CD4-positive, alpha-beta T cell treated with Interleukin-10 for 1 hour (primary cell): ENCODE data around the gene PRG3.
"Not testable (repeated sequence)": the region's sequence is repeated elsewhere in the genome, so short reads cannot be mapped to it uniquely, and the experiment has no call there.

ENCODE experiments used
- DNase-seq: peaks from one replicate; pipeline ENCODE4 v3.0.0-alpha.2; 2020

PRG3 gene

DNA sequence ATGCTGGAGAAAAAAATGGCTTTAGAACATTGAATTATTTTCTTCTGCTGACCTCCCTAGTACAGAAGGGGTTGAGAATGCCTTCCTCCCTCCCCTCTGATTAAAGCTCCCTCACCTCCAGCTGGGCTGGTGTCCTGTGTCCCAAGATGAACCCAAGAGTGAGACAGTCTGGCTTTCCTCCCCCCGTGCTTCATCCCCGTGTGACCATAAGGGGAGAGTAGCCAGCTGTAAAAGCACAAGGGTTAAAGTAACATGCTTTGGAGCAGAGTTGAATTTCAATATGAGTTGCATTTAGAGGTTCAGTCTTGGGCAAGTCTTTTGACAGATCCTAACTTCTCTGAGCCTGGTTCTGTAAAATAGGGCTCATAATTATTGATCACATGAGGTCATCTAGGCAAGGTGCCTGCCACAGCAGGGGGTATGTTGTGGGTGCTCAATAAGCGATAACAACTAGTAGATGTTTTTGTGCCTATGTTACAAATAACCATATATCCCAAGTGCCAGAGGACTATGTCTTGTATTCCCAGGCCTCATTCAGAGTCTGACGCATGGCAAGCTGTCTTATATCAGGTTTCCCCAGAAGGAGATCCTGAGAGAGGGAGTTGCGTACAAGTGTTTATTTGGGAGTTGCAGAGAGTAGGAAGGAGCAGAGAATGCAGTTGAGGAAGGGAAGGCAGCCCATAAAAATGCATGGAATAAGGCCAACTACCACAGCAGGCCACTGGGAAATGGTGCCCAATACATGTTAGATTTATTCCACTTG lies 5.4 kb upstream of the PRG3 start:
- no peak for DNase-seq

DNA sequence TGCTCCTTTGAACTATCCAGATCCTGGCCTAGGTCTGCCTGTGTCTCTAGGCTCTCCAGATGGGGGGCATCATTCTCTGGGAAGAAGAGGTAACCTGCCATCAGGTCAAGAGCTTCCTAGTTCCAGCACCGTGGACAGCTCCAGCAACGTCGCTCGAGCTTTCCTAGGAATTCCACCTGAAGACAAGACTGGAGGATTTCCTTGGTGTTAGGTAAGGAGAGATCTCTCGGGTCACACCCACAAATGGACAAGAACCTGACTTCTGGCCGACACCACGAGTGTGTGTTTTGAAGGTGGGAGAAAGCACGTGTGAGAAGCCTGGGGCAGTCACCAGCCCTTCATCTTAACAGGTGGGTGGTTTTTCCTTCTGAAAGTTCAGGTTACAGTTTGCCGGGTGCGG lies 1.2 kb downstream of the PRG3 start:
- no peak for DNase-seq

DNA sequence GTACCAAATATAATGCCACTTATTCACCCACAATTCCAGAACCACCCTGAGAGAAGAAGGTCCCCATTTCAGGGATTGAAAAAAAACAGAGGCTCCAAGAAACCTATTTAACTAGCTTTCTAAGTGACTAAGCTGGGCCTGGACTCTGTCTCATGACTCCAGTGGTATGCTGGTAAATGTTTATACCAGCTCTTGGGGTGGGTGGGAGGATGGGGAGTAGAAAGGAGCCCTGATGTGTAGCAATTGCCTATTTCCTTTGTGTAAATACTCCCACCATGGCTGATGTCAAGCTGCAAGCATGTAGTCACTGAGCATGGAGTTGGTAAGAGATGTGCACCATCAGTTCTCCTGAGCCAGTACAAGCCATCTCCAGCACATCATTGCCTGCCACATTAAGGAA lies 2.8 kb downstream of the PRG3 start:
- DNase-seq: no peak

DNA sequence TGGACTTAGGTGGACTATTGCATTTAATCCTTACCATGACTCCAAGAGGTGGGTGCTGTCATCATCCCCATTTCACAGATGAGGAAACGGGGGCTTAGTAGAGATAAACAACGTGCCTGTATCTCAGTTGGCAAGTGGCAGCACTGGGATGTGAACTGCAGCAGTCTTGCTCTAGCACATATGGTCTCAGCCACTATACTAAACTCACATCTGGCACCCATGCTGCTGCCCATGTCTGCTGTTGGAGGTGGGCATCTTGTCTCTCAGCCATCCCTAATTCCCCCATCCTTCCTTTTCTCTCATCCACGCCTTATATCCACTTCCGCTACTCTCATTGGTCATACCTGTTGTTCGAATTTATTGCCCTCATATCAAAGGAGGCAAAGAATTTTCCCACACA lies 3.8 kb downstream of the PRG3 start:
- DNase-seq: no peak

DNA sequence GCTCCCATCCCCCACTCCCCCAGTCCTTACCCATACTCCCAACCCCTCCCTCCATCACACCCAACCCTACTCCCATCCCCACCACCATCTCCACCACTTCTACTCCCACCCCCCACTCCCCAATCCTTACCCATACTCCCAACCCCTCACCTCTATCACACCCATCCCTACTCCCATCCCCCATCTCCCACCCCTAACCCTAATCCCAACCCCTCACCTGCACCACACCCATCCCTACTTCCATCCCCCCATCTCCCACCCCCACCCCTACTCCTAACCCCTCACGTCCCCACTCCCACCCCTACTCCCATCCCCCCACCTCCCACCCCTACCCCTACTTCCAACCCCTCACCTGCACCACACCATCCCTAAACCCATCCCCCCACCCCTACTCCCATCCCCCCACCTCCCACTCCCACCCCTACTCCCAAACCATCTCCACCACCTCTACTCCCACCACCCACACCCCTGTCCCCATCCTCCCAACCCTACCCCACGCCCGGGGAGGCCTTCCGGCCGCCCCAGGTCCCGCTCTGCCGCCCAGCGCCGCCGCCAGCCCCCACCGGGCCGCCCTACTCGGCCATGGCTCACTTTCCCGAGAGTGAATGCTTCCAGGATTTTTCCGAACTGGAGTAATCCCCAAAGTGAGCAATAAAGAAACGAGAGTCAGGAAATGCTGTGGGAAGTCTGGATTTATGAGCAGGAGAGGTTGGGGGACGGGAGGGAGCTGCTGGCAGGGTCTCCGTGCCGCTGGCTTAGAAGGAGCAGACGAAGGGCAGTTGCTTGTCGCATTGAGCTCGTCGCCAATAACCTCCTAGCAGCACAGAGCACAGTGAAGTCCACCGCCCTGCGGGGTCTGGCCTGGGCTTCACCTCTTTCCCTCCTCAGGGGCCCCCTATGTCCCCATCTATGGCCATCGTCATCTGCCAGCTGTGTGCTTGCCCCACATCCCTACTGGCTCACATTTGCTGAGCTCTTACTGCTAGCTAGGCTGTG lies 4.6 kb downstream of the PRG3 start:
- DNase-seq: no peak

DNA sequence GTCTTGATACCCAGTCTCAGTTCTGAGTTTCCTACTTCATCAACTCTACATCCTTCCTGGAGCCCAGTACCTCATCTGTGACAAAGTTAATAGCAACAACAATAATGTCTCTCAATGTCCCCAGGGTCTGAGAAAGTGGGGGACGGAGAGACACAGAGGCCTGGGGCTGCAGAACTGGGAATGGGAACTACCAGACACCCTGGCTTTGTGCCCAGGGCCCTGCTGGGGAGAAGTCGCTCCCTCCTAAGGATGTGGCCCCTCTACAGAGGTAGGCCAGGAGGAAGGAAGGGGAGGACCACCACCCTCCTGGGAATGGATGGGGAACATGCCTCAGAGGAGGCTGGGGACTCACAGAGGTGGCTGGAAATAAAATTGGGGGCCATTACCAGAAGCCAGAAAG lies 5.5 kb downstream of the PRG3 start:
- DNase-seq: no peak

DNA sequence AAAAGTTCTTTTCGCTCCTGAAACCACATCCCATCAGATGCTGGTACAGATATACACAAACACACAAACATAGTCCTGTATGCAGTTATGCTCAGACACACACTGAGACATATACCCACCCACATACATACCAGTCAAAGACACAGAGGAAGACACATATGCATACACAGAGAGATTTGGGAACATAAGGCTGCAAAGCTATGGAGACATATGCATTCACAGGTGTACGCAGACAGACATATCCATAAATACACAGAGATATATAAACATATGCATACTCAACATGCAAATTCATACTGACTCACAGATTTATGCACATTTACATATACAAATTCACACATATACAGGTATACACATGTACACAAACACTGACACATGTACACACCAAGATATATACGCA lies 6.0 kb downstream of the PRG3 start:
- DNase-seq: no peak

DNA sequence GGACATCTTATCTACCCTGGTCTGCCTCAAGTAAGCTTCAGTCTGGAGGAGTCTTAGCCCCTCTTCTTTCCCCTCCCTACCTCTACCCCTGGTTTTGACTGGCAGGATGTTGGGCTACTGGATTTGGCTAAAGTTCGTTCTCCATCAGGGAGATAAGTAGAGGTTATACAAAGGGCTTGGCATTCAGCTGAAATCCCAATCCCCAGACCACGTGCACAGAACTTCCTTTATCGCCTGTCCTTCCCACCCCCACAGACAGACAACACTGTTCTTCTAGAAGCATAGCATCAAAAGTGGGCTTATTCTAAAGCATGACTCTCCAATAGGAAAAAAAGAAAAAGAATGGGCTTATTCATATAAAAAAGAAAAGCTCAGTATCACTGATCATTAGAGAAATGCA lies 7.8 kb downstream of the PRG3 start:
- no peak for DNase-seq

DNA sequence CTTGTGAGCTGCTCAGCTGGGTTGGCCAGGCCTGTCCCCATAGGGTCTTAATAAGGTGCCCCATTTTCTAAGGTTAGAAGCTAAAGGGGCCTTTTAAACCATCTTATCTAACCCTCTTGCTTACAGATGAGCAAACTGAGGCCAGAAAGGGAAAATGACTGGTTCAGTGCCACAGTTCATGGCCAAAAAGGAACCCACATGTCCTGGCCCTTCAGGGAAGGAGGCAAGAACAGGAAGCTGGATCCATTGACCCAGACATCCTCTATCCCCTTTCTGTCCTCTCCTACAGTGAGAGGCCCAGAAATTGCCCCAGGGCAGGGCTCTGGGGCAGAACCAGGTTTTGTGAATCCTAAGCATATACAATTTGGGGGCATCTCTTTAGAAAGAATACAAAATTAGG lies 10.0 kb downstream of the PRG3 start:
- DNase-seq: no peak

DNA sequence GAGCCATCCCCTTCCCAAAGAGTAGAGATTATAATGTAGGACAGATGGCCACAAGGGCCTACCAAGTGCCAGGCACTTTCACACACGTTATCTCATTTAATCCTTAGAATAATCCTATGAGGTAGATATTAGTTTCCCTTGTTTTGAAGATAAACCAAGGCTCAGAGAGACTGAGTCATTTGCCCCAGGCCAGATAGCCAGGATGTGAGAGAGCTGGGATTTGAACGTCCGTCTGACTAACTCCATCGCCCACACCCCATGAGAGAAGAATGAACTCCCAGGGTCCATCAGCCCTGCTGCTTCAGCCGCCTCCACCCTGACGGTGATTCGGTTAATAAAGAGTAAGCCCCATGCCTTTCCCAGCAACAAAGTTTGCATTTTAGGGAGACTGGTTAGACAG lies 10.7 kb downstream of the PRG3 start:
- DNase-seq: no peak

DNA sequence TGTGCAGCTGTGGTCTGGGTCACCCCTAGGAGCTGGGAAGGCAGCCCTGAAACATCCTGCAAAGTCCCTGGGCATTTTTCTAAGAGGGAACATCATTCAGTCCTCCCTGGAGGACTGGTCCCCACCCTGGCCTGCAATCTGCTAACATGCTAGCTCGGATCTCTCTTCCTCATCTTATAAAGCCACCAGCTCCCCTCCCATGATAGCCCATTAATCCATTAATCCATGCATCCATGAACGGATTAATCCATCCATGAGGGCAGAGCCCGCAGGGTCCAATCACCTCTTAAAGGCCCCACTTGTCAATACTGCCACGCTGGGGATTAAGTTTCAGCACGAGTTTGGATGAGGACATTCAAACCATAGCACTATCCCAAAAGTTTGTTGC lies 12.1 kb downstream of the PRG3 start:
- no peak for DNase-seq

DNA sequence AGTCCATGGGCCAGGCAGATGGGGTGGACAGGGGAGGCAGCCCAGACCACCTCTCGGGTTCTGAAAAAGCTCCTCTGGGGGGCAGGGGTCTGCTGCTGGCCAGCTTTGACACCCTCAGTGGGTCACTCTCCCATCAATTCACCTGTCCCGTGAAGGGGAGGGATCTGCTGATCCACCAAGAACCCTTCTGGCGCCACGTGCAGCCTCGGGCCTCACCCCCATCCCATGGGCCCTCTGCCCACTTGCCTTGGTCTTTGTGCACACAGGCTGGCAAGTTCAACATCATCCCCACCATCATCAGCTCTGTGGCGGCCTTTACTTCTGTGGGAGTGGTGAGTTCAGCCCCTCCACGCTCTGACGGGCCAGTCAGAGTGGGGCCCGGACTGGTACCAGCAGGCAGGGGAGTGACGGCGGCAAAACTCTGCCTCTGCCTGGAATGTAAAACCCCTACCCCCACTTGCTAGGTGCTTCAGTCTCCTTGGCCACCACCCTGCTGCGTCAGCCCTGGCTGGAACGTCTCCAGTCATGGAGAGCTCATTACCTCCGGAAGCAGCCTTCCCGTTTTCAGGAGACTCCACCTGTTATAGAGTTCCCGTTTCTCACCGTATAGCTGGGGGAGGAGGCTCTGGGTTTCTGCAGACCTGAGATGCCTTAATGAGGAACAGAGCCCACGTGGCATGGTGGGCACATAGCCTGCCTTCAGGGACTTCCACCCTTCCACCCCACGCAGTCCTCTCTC lies 12.7 kb downstream of the PRG3 start:
- no peak for DNase-seq

DNA sequence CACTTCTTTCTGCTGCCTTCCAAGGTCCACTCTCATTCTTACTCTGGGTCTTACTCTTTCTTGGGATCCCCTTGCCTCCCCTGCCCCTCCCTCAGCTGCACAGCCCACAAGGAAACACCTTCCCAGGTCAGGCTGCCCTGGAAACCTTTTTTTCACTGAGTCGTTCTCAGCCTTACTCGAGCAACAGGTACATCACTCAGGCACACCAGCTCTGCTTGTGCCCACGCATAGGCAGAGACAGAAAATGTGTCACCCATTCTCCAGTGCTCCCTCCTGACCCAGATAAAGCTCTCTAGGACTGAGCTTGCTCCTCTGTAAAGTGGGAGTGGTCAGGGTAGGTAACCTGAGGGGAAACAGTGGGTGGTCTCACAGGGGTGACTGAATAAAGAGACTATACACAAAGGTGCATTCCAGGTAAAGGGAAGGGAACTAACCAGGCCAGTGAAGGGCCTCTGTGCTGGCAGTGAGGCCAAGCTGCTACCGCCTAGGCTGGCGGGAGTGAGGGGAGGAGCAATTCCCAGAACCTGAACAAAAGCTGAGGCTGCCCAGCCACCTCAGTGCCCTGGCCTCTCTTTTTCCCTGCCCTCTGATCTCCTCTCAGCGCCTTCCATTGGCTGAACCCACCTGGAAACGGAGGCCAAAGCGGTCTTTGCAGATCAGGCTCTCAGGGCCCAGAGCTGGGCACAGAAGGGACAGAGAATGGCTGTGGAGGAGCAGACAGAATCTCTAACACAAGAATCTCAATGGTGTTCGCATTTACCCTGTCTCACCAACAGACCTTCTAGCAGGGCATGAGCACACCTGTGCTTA lies 15.9 kb downstream of the PRG3 start:
- DNase-seq: no peak

DNA sequence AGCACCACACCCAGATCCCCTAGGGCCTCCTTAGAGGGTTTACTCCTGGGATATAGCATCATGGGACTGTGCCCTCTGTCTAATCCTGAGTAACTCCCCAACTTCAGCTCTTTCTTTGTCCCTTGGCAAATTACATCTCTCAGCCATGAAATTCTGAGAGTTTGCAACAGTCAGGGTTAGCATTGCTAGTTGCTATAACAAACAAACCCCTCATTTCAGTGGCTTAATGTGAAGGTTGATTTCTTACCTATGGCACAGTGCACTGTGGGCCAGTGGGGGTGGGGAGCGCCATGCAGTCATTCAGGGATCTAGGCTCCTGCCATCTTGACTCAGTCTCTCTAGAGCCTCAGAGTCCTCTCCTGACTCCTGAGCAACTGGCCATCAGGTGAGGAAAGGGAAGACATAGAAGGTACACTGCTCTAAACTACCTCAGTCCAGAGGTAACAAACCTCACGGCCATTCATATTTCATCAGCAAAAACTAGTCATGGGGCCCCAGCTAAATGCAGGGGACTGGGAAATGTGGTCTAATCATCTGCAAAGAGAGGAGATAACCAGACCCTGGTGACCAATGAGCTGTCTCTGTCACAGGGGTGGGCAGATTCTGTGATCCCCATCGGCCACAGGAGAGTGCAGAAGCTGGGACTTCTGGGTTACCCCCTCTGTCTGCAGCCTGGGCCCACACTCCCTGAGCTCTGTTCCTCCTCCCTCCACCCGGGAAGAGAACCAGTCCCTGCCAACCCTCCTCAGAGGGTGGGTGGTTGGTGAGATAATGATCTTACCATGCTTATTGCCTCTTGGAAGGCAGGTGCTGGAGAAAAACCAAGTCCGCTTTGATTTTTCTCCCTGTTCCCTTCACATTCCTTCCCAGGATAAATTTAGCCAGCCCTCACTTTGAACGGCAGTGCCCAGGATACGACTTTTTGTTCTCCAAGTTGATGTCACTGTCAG lies 17.5 kb downstream of the PRG3 start:
- DNase-seq: no peak

DNA sequence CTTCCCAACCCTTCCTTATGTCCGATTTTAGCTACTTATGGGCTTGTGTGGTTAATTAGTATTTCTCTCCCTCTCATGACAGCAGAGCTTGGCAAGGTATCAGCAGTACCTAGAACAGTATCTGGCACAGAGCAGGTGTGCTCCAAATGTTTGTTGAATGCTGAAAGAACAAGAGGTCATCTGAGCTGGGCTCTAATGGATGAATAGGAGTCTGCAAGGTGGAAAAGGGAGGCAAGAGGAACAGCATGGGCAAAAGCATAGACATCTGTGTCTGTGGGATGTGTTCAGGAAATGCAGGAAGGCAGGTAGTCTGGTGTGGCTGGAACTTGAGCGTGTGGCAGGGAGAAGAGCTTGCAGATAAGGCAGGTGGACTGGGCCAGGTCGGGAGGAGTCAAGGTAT lies 19.0 kb downstream of the PRG3 start:
- DNase-seq: no peak

DNA sequence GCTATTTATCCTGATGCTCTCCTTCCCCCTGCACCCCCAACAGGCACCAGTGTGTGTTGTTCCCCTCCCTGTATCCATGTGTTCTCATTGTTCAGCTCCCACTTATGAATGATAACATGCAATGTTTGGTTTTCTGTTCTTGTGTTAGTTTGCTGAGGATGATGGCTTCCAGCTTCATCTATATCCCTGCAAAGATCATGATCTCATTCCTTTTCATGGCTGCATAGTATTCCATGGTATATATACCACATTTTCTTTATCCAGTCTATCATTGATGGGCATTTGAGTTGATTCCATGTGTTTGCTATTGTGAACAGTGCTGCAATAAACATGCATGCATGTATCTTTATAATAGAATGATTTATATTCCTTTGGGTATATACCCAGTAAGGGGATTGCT lies 19.5 kb downstream of the PRG3 start:
- DNase-seq: not testable (repeated sequence)

DNA sequence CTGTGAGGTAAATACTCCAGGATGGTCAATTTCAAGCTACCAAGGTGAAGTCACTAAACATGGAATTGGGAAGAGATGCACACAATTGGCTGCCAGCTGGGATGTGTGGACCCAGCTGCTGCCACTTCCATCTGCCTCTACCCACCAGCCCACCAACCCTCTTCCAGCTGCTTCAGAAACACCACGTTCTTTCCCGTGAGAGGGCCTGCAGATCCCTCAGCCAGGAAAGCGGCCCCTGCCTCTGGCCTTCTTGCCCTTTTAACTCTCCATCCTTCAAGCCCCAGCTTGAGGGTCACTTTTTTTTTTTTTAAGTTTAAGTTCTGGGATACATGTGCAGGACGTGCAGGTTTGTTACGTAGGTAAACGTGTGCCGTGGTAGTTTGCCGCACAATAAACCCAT lies 20.0 kb downstream of the PRG3 start:
- no peak for DNase-seq

DNA sequence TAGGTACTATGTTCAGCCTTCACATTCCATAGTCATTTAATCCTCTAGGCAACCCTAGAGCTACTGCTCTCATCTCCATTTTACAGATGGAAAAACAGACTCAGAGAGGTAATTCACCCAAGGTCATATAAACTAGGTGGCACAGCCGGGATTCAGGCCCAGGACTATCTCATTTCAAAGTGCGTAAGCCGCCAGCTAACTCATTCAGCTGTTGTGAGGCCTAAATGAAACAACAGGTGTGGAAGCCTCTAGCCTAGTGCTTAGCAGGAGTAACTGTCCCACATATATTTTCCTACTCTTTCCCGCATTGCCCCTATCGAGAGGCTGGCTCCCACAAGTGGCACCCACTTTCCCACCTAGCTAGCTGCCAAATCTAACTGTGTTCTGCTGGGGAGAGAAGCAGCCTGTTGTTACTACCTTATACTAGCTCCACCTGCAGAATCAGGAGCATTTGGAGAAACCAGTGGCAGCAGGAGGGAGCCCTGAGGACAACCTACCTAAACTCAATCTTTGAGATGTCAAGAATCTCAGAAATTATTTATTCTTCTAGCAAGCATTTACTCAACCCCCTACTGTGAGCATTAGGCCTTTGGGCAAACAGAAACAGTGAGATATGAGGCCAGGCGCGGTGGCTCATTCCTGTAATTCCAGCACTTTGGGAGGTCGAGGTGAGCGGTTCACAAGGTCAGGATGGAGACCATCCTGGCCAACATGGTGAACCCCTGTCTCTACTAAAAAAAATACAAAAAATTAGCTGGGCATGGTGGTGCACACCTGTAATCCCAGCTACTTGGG lies 20.9 kb downstream of the PRG3 start:
- DNase-seq: no peak

DNA sequence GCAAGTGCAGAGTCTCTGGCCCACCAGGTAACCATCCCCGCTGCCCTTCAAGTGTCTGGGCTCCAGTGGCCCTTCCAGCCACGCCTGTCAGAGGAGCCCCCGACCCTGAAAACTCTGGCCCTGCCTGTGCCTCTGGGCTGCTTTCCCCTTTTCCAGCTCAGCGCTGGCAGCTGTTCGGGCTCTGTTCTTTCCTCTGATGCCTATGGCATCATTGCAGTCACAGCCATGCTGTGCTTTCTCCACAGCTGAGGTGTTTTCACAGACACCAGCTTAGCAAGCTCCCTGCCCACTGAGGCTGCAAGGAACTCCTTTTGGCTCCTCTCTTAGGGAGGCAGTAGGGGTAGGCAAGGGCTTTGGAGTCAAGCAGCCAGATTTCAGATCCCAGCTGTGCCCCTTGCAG lies 21.6 kb downstream of the PRG3 start:
- DNase-seq: no peak

DNA sequence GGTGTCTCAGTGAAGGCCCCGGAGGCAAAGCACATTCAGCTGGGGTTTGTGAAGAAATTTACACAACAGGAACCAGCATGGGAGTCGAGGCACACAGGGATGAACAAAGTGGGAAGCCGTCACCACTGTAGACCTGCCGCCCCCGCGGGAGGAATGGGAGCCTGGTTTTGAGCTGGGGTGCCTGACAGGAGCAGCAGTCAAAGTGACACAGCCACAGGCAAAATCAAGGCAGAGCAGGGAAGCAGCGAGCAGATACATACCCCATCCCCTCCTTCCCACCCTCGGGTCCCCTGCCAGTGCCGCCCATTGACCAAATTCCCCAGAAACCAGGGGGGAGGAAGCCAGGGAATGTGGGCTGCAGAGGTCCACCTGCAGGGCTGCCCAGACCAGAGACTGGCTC lies 22.0 kb downstream of the PRG3 start:
- no peak for DNase-seq

DNA sequence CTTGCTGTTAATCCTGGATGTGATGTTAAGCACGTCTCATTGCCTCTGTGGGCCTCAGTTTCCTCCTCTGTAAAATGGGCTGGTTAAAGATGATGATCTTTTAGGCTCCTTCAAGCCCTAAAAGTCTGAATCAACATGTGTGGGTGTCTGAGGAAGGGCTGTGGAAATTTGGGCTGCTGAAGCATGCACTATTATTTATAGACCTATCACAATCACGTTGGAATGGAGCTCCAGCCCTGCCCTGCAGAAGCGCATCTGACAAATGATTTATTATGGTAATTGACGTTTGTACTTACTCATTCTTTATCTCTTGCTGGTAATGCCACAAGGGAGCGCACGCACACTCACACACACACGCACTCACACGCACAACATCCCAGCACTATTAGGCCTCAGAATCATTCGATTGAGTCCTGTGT lies 22.4 kb downstream of the PRG3 start:
- DNase-seq: no peak
